SK-MEL-5 (cell line): ENCODE results near the gene TMTC2. TPM values are rescaled to one million over a fixed set of nuclear protein-coding genes. Genes with fewer than 3 reads are reported as not detected.
A peak's percentile ranks its signal among the peaks of the same experiment; 100 is the strongest.
"Not testable (repeated sequence)": the region's sequence is repeated elsewhere in the genome, so short reads cannot be mapped to it uniquely, and the experiment has no call there.

Experiments used
- DNase-seq: peaks from one replicate; pipeline ENCODE4 v3.0.0-alpha.2; 2016; ENCODE audit warnings: low read depth, low spot score
- in situ Hi-C: cut with HindIII; loops from 2 replicates; pipeline ENCODE4 v1.10.0; 2016; ENCODE audit warnings: low sequenced_read_pairs, high pct_unique_total_duplicates, low pct_unique_long_range_greater_than_20kb
- total RNA-seq: library from RNA; depleted of rRNA; stranded (reverse); fragments of >200 nt; shearing (Covaris generic); gene quantifications from 2 replicates; pipeline ENCODE4 v1.2.3, GENCODE V29; 2014

Gene TMTC2
- total RNA-seq, 1 experiment from 2014 or later: 17.8 TPM

DNA sequence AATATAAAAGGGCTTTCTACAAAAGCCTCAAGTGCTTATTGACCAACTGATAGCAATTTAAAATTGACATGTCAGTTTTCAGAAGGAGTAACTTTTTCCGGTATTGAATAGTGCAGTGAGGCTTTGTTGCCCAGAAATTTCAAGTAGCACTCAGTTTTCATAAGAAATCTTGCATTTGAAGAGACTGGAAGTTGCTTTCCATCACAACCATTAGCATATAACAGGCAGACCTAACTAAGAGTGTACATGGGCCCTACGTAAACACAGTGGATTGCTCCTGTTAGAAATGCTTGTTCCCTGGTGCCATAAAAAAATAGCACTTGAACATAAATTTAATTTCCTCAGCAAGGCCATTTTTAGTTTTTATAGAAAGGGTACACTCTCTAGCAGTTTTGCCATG is 117.9 kb downstream of the TMTC2 start:
- no peak for DNase-seq
- in situ Hi-C loops: no loop called here

DNA sequence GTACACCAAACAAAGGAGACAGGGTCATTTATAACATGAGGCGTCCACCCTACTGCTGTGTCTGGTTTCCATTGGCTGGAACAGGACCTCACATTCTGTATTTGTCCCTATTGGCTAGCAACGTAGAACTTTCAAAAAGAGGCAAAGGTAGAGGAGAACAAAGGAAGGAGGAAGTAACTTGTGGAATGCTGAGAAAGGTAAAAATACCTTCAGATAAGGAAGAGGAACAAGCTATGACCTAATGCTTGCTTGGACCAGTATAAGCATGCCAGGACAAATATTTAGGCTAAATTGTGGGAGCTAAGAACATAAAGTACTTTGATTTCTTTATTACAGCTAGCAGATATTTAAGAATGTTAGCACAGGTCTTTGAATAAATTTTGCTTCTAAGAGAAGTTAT is 118.3 kb downstream of the TMTC2 start:
- in situ Hi-C loops, DNase-seq: not testable (repeated sequence)

DNA sequence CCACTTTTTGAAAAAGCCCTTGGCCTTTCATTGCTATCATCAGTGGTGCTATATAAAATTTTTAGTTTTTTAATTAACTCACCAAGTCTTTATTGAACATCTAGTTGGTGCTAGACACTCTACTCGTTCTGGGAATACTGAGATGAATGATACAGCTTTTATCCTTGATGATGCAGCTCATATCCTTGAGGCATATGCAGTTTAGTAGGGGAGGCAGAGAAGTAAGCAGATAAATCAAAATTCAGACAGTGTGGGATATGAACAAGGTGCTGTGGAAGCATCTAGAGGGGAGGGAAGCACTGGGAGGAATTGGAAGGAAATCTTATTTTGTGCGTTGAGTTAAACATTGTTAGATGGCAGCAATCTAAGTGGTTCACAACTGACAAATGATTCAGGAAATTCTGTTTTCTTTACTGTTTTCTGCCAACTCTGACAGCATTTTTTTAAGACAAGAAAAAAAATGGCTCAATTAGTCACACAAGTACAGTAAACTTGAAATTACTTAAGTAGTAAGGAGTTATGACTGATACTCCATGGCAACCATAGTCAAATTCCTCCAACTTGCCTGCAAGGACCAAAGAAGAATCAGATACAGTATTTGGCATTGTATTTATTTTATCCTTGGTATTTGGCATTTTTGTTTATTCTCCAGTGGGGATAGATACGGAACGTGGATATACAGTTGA is 119.2 kb downstream of the TMTC2 start:
- no peak for DNase-seq
- in situ Hi-C loops: no loop called here

DNA sequence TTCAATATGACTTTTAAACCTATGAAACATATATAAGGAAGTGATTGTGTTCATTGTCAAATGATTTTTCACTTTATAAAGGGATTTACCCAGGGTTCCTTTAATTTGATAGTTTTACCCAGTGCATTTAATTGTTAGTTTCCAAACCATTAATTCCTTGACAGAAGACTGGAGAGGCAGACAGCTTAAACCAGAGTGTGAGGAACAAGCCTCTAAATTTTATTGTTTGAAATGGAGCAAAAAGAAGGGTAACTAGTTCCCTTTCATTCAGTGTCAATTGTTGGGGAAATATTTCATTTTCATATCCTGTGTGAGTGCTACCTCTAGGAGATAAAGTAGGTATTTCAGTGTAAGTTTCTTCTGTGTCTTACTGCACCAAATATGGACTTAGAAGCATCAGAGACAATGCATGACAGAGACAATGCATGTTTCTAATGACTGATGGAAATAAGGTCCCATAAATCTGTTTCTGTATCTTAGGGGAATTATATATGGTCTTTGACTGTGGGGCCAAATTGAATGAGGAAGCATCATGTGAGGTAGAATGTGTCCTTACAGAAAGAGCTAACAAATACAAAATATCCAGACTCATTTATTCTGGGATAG is 120.5 kb downstream of the TMTC2 start:
- in situ Hi-C loops: no loop called here
- no peak for DNase-seq

DNA sequence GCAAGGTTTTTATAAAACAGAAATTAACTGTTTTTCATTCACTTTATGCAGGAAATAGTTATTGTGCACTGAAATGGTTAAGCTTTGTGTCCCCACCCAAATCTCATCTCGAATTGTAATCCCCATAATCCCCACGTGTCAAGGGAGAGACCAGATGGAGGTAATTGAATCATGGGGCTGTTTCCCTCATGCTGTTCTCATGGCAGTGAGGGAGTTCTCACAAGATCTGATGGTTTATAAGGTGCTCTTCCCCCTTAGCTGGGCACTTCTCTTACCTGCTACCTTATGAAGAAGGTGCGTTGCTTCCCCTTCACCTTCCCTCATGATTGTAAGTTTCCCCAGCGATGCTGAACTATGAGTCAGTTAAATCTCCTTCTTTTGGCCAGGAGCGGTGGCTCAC is 123.9 kb downstream of the TMTC2 start:
- no peak for DNase-seq
- in situ Hi-C loops: no loop called here

DNA sequence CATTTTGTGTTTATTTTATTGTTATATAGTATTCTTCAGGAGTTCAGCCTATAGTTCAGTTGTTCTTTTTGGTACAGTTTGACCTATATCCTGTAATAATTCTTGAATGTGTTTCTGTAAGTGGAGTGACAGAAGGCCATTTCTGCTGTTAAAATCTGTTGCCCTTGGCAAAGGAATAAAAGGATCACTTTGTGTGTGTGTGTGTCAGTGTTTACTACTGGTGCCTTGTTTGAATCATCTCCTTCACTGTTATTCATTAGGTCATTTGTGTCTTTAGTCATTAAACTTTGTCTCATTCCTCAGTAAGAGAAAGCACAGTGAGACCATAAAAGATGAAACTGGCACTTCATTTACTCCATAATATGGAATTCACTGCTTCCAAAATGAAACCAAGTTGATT is 130.7 kb downstream of the TMTC2 start:
- peak; percentile 90 for DNase-seq
- in situ Hi-C loops: no loop called here

DNA sequence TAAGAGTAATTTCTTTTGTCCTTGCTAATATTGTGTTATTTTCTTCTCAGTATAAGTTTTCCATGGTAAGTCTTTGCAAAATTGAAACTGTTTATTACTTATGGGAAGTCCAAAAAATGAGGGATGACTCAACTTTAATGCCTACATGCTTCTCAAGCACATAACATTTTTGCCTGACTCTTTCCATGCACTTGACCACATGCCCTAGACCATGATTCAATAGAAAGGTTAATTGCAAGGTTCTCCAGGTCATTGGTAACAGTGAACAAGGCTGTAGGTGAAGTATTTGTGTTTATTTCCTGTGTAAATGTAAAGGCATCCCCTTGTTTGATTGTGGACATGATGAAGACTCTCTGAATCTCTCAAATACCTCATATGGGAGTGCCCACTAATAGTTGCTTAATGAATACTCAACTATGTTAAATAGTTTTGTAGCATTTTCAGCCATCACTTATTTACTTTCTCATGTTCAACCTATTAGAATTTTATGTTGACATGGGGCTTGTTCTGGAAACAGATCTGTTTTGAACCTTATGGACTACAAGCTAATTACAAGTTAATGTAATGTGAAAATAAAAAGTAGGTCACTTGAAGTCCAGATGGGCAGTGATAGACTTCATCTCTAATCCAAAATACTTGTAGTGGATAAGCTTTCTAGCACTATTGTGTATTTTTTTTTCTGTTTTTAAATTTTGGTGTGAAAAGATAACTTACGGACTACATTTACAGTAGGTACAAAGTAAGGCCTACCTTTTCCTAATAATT is 131.7 kb downstream of the TMTC2 start:
- in situ Hi-C loops: no loop called here
- no peak for DNase-seq

DNA sequence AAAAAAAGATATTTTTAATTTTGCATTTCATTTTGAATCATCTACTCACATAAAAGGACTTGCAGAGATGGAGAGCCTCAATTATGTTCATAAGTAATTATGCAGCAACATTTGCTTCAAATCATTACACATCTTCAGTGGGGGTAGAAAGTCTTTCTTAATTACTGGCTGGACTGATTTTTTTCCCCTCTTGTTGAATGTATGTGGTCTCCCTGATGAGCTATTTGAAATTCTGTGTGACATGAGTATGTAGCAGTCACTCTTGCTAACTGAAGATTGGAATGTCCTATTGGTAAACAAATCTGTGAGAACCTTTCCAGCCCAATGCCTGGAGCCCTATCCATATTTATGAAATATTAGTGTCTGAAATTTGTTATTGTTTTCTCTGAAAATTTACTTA is 139.8 kb downstream of the TMTC2 start:
- DNase-seq: no peak
- in situ Hi-C loops: no loop called here

DNA sequence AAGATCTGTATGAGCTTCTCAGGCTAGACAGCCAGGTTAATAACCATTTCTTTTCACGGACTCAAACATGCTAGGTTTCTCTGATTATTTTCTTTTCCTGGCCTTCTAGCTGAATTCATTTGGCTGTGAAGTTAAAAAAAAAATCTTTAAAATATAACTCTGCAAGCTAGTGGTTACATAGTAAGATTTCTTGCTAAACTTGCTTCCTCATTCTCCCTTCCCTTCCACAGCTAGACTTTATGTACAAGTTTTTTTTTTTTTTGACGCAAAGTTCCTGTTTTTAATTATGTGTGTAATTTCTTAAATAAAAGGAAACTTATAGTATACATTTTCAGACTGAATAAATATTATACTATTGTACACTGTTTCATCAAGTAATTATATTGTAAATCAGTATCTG is 145.4 kb downstream of the TMTC2 start:
- DNase-seq: no peak
- in situ Hi-C loops: no loop called here

DNA sequence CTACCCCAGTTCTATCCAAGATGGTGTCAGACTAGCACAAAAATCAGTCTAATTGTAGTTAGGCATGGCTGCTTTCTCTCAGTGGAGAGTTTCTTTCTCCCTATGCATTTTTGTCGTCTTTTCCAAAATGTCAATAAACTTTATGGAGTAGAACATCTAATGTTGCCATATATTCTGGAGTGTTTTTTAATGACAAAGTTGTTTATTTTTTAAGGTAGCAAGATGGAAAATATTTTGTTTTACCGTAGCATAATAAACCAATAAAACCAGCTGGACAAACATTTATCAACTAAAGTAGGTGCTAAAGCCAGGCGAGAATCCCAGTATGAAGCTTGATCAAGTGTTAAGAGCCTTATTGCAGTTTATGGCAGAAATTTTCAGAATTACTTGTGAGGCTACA is 146.3 kb downstream of the TMTC2 start:
- in situ Hi-C loops: no loop called here
- DNase-seq: no peak

DNA sequence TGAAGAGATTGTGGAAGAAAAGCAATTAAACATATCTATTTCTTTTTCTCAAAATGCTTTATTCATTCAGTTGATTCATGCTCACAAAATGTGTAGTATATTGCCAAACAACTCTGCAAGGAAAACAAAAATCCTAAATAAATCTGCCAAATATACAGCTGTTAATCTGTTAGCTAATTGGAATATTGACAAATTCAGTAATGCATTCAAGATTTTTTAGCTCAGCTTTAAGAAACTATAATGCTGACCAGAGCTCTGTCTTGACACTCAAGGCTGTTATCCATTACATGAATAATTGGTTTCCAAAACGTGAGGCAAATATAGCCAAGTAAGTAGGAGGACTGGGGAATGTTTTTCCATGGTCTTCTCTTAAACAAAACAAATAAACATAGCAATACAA is 146.8 kb downstream of the TMTC2 start:
- DNase-seq: no peak
- in situ Hi-C loops: no loop called here

DNA sequence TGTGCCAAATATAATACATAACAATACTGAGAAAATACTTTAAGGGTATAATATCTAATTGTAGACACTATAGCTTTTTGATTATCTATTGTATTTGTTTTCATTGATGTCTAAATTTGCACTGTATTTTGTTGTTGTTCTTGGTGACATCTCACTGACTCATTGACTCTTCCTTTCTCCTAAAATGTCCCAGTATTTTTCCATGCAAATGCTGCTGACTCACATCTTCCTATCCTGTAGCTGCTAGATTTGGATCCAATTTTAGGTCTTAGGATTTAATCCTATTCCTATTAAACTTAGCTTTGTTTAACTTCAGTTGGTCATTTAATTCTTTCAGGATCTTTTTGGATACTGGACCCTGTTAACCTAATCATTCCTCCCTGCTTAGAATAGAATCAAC is 148.5 kb downstream of the TMTC2 start:
- DNase-seq: no peak
- in situ Hi-C loops: no loop called here

DNA sequence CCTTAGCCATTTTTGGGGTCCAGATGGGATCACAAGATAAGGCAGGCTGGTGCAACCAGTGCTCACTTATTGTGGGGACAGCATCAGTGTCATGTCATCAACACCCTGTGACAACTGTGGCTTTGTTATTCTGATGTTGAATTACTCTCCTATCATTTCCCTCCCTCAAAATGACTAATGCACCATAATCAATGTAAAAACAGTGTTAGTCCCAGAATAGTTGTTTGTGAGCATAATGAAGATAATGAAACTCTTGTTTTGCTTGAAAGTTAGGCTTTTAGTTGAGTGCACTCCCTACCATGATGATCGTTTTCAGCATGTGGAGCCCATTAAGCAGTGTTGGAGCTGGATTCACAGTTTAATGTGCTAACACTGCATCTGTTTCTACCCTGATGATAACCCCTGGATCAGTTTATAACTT is 151.4 kb downstream of the TMTC2 start:
- DNase-seq: peak; percentile 46
- in situ Hi-C loops: no loop called here

DNA sequence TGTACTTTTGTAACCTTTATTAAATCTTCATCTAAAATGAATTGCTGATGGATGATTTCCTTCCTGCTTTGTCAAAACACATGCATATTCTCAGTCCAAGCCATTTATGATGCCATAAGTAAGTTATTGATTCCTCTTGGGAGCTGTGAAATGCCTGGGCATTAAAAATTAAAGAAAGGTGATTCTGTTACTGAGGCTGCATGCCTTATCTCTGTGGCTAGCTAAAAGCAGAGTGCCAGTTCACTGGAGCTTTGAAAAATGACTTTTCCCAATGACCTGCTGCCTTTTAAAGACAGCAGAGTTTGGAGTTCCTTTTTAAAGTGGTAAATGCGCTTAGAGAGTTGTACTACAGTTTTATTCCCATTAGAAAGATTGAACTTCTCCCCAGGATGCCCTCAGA is 152.1 kb downstream of the TMTC2 start:
- peak; percentile 32 for DNase-seq
- in situ Hi-C loops: no loop called here

DNA sequence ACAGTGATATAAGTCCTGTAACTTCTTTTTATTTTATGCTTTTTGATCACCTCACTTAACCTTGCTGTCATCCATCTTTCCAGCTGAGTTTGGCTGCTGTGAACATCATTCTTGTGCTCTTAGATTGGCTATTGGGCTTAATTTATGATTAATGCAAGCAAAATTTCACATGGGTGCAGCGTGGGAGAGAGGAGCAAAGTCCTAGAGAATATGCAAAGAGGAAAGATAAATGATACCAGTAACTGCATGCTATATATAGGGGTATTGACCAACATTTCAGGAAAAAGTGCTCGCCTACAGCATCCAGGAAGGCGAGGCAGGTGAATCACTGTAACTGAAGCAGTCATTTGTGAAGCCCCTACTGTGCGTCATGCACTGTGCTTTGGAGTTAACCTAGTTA is 153.1 kb downstream of the TMTC2 start:
- no peak for DNase-seq
- in situ Hi-C loops: no loop called here

DNA sequence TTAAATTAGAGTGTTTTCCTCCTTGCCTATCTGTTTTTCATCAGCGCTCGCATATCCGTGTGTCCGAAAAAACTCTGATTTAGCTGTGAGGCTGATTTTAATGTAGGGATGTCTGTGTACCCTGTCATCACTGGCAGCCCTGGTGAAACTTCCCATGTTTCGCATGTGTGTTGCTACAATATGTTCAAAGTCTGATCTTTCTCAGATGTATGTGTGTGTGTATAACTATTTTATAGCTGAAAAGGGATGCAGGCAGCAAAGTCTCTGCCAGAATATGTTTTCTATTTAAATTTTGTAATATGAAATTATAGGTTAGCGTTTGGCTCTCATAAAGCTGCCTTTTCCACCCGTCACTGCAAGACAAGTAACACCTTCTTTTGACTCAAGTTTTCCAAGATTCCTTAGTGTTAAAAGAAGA is 154.8 kb downstream of the TMTC2 start:
- no peak for DNase-seq
- in situ Hi-C loops: no loop called here

DNA sequence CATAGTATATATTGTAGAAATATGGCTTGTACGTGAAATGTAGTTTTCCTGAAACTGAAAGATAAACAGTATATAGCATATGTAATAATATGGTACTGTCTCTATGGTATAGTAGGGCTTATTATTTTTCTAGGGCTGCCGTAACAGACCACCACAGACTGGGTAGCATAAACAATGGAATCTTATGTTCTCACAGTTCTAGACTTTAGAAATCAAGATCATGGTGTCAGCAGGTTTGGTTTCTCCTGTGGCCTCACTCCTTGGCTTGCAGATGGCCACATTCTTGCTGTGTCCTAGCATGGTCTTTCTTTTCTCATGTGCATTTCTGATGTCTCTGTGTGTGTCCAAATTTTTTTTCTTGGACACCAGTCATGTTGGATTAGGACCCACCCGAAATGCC is 155.8 kb downstream of the TMTC2 start:
- peak; percentile 80 for DNase-seq
- in situ Hi-C loops: no loop called here

DNA sequence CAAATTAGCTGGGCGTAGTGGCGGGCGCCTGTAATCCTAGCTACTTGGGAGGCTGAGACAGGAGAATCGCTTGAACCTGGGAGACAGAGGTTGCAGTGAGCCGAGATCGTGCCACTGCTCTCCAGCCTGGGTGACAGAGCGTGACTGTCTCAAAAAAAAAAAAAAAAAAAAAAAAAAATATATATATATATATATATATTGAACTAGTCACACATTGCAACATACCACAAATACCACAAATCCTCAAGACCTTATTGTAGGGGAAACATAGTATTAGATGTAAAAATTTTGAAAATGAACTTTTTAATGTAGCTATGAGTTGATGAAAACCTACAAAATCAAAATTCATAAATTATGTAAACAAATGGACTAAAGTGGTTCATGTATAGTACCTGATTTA is 158.4 kb downstream of the TMTC2 start:
- DNase-seq, in situ Hi-C loops: not testable (repeated sequence)

DNA sequence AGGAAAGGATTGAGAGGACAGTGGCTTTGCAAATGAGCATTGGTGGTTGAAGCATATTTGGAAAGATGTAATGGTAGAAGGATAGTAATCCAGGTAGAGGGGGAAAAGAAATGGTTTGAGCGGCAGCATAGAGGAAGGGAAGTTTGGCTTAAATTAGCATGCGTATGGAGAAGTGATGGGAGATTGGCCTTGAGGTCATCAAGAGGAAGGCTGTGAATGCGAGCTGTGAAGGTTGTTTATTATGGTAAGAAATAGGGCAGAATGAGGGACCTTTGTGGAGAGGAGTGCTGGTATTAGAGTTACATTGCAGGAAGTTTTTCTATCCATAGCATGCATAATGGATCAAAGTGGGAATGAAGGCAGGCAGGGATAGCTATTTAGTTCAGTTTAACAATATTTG is 162.1 kb downstream of the TMTC2 start:
- DNase-seq: no peak
- in situ Hi-C loops: no loop called here
